RWPE1 (cell line): ENCODE results near the gene F8.
"Not testable (repeated sequence)": the region's sequence is repeated elsewhere in the genome, so short reads cannot be mapped to it uniquely, and the experiment has no call there.

Experiments
- CTCF ChIA-PET: fragments of 350-600 bp; sonication (Branson Sonifier 250); formaldehyde crosslinking; extraction: SDS; loops from one replicate; lab custom pipeline; 2021; lab: Yijun Ruan, JAX
- POLR2A ChIA-PET: fragments of 400-600 bp; formaldehyde crosslinking; extraction: SDS; loops from one replicate; lab custom pipeline; 2020; ENCODE audit warnings: antibody characterized with exemption; ENCODE audit not compliant: low non-redundant PET; lab: Yijun Ruan, JAX
- DNase-seq: peaks from one replicate; pipeline ENCODE4 v3.0.0; 2012; ENCODE audit warnings: low spot score
- H3K27ac ChIP-seq: fragments of 450-650 bp; 2 replicates; pipeline ENCODE4 v1.5.1; 2017
- CTCF ChIP-seq: fragments of 450-650 bp; conservative IDR thresholded peaks from 2 replicates; pipeline ENCODE4 v1.5.1; 2017; ENCODE audit warnings: low read depth, mild to moderate bottlenecking

F8 gene

GRCh38 chrX:154968353-154968752, 54.2 kb downstream of the F8 start:
- POLR2A ChIA-PET, result no interaction called here
- CTCF ChIA-PET, result no interaction called here
- no peak for TF ChIP-seq CTCF
- DNase-seq, result no peak
- no peak overlapping the region for H3K27ac ChIP-seq

- CTCF ChIA-PET, result no interaction called here
- TF ChIP-seq CTCF, result no peak
- peak; percentile 16 for DNase-seq
- POLR2A ChIA-PET, result no interaction called here
- H3K27ac ChIP-seq, result no peak overlapping the region
Observed at GRCh38 chrX:154967603-154968002, 54.9 kb downstream of the F8 start.

GRCh38 chrX:154961947-154962346, 60.6 kb downstream of the F8 start:
- H3K27ac ChIP-seq, result no peak overlapping the region
- TF ChIP-seq CTCF, result no peak
- no peak for DNase-seq
- ChIA-PET CTCF (no interaction called here), POLR2A (no interaction called here)

- CTCF ChIA-PET, POLR2A ChIA-PET, DNase-seq, H3K27ac ChIP-seq: not testable (repeated sequence)
Observed at GRCh38 chrX:154955799-154956198, 66.7 kb downstream of the F8 start.

- POLR2A ChIA-PET, DNase-seq, CTCF ChIA-PET, H3K27ac ChIP-seq: not testable (repeated sequence)
Observed at GRCh38 chrX:154939265-154939664, 83.3 kb downstream of the F8 start.

- H3K27ac ChIP-seq, POLR2A ChIA-PET, DNase-seq, CTCF ChIA-PET: not testable (repeated sequence)
Observed at GRCh38 chrX:154924771-154925170, 97.8 kb downstream of the F8 start.

GRCh38 chrX:154918060-154918483, 104.5 kb downstream of the F8 start:
- DNase-seq, result peak; percentile 41
- TF ChIP-seq CTCF, result peak; percentile 53
- CTCF ChIA-PET, result interaction anchor here (0.6 to 1.0 kb wide), 11 partner anchors 10 to 298 kb away, joined by 3 to 7 read pairs (median 4); partner anchors contain the start of gene VBP1
- POLR2A ChIA-PET, result no interaction called here
- H3K27ac ChIP-seq, result no peak overlapping the region

- CTCF ChIA-PET, result no interaction called here
- no peak for DNase-seq
- POLR2A ChIA-PET, result no interaction called here
- H3K27ac ChIP-seq, result no peak overlapping the region
- no peak for TF ChIP-seq CTCF
Observed at GRCh38 chrX:154914052-154914451, 108.5 kb downstream of the F8 start.

GRCh38 chrX:154910528-154910927, 112.0 kb downstream of the F8 start:
- H3K27ac ChIP-seq, CTCF ChIA-PET, POLR2A ChIA-PET, DNase-seq: not testable (repeated sequence)

GRCh38 chrX:154910048-154910447, 112.5 kb downstream of the F8 start:
- POLR2A ChIA-PET, CTCF ChIA-PET, H3K27ac ChIP-seq, DNase-seq: not testable (repeated sequence)
